GOT3 (cell line): ENCODE data around the gene RAB31.

ENCODE experiments used
- DNase-seq: peaks from one replicate; lab custom pipeline; 2025; ENCODE audit warnings: mixed read lengths; lab: John Stamatoyannopoulos, UW

Gene RAB31

DNA sequence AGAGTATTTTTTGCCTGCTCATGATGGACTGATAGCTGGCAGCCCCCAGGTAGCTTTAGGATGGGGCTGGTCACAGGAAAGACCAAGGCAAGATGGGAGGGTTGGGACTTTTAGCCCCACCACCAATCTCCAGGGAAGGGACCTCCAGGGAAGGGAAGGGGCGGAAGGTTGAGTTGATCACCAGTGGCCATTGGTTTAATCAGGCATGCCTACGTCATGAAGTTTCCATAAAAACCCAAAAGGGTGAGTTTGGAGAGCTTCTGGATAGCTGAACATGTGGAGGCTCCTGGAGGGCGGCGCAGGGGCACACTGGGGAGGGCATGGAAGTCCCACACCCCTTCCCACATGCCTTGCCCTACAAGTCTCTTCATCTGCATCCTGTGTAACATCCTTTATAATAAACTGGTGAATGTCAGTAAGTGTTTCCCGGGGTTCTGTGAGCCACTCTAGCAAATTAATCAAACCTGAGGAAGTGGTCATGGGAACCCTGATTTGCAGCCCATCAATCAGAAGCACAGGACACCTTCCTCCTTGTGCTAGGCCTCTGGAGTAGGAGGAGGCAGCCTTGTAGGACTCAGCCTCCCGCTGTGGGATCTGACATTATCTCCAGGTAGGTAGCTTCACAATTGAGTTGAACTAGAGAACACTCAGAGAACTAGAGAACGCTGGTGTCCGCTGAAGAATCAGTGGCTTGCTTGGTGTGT, 30.3 kb downstream of the RAB31 start:
- no peak for DNase-seq

DNA sequence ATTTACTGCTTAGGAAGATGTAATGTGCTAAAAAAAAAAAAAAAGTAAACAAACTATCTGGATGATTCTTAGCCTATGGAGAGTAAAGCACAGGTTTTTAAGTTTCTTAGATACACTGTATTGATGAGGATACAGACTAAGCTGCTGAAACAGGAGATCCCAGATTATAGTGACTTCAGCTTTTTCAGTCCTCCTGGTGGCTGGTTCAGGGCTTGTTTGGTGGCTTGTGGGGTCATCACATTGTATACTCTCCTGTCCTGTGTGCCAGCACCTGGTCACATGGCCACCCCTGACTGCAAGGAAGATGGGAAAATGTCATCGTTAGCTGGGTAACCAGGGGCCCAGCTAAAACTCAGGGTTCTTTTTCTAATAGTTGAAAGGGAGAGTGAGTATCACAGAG, 31.4 kb downstream of the RAB31 start:
- DNase-seq = no peak

DNA sequence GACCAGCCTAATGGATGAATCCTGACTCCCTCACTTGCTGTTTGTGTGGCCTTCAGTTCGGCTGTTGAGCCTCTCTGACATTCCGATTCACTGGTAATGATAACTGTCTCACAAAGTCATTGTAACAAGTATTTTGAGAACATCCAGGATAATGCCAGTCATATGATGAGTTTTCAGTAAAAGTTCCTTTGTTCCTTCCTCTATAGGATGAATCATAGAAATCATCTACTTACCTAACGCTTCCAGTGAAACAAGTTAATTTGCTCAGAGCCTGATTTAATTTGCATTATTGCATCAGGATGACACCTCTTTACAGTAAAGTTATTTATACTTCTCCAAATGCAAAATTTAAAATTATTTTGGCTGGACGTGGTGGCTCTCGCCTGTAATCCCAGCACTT, 32.0 kb downstream of the RAB31 start:
- no peak for DNase-seq

DNA sequence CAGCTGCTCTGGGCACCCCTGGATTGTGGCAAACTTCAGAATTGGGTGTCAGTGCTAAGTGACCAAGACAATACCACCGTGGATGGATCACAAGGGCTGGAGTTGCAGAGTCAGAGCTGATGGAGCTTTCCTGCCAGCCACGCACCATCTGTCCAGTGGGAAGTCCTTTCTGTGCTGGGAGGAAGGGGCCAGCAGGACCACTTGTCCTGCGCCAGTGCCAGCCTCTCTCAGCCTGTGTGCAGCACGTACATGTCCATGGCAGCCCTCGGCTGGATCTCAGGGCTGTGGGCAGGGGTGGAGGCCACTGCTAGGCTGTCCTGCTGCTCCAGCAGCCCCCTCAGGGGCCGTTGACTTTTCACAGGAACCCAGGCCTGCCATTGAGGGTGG, 33.3 kb downstream of the RAB31 start:
- DNase-seq = no peak

DNA sequence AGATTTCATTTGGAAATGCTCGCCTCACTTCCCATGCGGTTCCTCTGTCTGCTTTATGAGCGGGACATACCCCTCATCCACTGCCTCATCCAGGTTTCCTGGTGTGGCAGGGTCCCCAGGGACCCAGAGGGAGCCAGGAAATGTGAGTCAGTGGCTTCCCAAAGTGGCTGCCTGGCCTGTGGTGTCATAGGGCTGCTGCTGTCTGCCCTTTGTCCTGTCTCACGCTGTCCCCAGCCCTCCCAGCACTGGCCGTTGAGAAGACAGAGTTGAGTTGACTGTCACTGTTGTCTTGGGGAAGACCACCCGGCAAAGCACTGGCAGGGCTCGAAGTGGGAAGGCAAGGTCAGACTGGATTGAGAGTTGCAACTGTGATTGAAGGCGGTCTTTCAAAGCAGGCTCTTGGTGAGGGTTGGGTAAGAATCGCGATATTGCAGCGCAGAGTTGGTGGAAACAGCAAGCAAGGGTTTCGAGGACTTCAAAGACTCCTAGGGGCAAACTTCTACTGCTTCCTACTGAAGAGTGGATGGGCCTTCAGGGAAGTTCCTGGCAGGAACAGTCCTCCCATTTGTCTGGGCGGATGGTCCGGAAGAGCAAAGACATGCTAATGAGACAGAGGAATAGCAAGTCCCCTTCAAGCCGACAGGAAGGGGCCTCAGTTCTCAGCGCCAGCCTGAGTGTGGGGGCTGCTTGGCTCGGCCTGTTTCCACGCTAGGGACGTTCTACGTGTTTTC, 33.9 kb downstream of the RAB31 start:
- DNase-seq = no peak

- no peak for DNase-seq
Observed at GRCh38 chr18:9742524-9743131, 34.5 kb downstream of the RAB31 start.

GRCh38 chr18:9743200-9744016, 35.3 kb downstream of the RAB31 start:
- DNase-seq = no peak

DNA sequence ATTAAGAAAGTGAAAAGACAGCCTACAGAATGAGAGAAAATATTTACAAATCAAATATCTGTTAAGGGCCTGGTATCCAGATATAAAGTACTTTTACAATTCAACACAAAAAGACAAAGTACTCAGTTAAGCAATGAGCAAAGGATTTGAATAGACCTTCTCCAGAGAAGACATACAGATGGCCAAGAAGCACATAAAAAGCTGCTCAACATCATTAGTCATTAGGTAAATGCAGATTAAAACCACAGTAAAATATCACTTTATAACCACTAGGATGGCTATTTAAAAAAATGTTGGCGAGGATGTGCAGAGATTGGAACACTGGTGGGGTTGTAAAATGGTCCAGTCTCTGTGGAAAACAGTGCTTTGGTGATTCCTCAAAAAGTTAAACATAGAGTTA, 38.9 kb downstream of the RAB31 start:
- DNase-seq = no peak

DNA sequence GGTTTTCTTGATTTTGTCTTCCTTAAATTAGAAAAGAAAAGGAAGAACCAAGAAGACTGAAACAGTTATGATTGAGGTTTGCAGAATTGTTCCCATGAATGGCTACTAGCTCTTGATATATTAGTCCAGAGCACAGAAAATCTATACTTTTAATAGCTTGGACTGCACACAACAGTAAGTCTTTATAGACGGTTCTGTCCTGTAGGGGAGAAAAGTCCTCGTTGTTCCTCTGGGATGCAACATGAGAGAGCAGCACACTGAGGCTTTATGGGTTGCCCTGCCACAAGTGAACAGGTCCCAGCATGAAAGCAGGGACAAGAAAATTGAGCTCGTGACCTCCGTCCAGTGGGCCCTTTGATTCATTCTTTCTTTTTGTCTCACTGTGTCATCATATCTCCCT, 41.5 kb downstream of the RAB31 start:
- DNase-seq = no peak

- DNase-seq = no peak
Observed at GRCh38 chr18:9750112-9750511, 42.0 kb downstream of the RAB31 start.

DNA sequence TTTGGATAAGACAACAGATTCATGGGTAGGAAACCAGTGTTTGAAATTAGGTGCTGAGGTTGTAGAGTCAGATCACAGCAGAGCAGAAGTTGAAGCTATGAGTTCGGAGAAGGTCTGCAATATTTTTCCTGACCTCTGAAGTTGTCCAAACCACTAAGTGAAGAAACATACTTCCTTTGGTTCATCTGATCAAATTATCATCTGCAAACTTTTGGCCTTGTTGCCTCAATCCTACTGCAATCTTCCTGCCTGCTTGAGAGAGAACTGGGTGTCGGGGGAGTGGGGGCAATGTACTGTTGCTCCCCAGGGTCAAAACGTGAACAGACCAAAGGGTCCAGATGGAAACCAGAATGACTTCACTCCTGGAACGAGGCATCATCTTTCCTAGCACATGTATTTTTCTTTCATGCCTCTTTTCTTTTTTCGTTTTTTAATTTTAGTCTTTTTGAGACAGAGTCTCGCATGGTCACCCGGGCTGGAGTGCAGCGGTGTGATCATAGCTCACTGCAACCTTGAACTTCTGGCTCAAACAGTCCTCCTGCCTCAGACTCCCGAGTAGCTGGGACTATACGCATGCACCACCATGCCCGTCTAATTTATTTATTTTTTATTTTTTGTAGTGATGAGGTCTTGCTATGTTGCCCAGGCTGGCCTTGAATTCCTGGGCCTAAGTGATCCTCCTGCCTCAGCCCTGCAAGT, 42.7 kb downstream of the RAB31 start:
- DNase-seq = no peak

- DNase-seq = no peak
Observed at GRCh38 chr18:9751371-9752031, 43.4 kb downstream of the RAB31 start.

DNA sequence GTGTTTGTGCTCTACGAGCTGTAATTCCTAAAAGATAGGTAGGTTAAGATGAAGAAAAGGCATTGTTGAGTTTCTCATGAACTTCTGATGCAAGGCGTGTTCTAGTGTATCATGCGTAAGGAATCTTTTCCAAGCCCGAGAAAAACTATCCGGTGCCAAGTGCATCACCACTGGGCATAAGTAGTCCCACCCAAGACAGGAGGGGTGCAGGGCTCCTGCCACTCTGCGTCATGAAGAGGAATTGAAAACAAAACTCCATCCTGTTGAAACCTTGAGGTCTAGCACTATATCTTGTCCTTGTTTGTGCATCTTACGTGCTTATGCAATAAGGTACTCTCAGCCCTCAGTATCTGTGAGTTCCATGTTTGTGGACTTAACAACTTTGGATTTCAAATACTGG, 45.7 kb downstream of the RAB31 start:
- no peak for DNase-seq

GRCh38 chr18:9755110-9755509, 47.0 kb downstream of the RAB31 start:
- DNase-seq = no peak

- DNase-seq = no peak
Observed at GRCh38 chr18:9755615-9756014, 47.5 kb downstream of the RAB31 start.

- no peak for DNase-seq
Observed at GRCh38 chr18:9756271-9756932, 48.3 kb downstream of the RAB31 start.

DNA sequence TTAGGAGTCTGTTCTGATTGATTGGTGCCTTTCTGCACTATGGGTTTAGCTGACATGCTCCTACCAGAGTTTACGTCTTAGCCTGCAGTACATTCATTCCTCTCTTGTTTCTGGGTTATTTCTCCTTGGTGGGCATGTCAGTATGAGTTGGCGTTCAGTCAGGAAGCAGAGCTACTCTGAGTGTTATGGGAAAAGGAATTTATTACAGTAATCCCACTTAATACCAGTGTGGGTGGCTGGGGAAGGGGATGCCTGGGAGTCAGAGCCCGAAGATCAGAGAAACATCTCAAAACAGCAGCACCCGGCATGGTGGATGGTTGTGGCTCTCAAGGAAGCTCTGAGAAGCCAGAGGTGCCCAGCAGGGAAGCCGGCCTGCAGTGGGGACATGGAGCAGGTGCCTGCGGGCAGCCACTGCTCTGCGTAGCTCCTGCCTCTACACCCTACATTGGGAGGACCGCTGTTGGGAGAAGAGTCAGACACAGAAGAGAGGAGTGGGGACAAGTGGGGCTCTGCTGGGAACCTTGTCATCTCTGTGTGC, 48.9 kb downstream of the RAB31 start:
- DNase-seq = no peak

GRCh38 chr18:9757827-9758621, 49.9 kb downstream of the RAB31 start:
- DNase-seq = no peak

DNA sequence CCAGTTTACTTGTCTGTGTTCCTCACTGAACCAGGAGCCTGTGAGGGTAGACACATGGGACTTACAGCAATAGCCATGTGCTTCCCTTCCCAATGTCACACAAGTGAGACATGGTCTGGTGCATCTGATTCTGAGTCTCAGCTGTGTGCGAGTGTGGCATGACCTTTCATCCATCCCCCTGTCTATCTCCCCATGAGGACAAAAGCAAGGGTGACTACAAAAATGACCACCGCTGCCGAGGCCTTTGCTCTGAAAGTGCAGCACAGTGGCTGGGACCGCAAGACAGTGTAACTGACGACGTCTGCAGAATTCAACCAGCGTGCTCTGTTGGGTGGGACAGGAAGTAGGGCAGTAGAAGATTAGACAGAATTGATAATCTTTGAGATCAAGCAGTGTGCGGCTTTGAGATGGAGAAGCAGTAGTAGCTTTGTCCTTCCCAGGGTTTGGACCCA, 50.5 kb downstream of the RAB31 start:
- no peak for DNase-seq

DNA sequence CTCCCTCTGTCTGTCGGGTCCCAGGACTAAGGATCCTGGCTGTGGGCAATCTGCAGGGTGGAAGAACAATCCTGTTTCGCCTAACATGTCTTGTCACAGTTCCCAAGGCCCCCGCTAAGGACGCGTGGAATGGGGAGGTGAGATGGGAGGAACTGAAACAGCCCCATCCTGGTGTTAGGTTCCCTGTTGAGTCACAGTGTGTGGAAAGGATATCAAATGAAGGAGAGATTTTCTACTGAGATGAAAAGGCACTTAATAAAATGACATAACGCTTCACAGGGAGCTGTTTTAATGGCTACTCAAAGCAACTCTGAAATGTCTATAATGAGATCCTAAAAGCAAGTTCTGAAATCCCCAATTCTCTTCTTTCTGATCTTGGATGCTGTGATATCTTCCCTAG, 52.5 kb downstream of the RAB31 start:
- DNase-seq = no peak
